Muscle of leg (tissue), 11 donors: ENCODE data around the gene SH2D5. TPM values are rescaled to one million over a fixed set of nuclear protein-coding genes. Genes with fewer than 3 reads are reported as not detected.

Source experiments
- DNase-seq: peaks from one replicate; pipeline ENCODE4 v3.0.0; 2013
- H3K27ac ChIP-seq: one replicate; pipeline ENCODE4 v1.5.1; 2013; ENCODE audit warnings: mild to moderate bottlenecking, low read length, control low read depth
- H3K27me3 ChIP-seq: one replicate; pipeline ENCODE4 v1.6.1; 2013; ENCODE audit warnings: low read length; ENCODE audit not compliant: control insufficient read depth, insufficient read depth
- H3K36me3 ChIP-seq: one replicate; pipeline ENCODE4 v1.6.1; 2013; ENCODE audit warnings: low read length; ENCODE audit not compliant: control insufficient read depth, insufficient read depth
- H3K4me1 ChIP-seq: one replicate; pipeline ENCODE4 v1.6.1; 2013; ENCODE audit warnings: low read length; ENCODE audit not compliant: control insufficient read depth, insufficient read depth
- H3K4me3 ChIP-seq: one replicate; pipeline ENCODE4 v1.5.1; 2013; ENCODE audit warnings: low read length, control low read depth
- H3K9me3 ChIP-seq: replicated peaks from 2 replicates; pipeline ENCODE4 v1.6.1; 2013; ENCODE audit warnings: low read depth, low read length; ENCODE audit not compliant: control insufficient read depth
- WGBS: methylation state at CpG from one replicate; pipeline ENCODE4 v1.1.5; 2013; ENCODE audit warnings: missing lambda C conversion rate; ENCODE audit not compliant: insufficient coverage; 5-methylcytosine and 5-hydroxymethylcytosine counted together
- polyA plus RNA-seq, 8 donors: library from polyadenylated mRNA; unstranded; fragments of 120-200 nt; gene quantifications; one replicate each; pipeline versions ENCODE4 v1.2.1 to v1.2.3, GENCODE V29; 2013; ENCODE audit warnings: inconsistent platforms in 1 of 8, low replicate concordance in 1 of 8; ENCODE audit not compliant: insufficient read length in 8 of 8, insufficient read depth in 1 of 8
- total RNA-seq: library from RNA; stranded (reverse); fragments of 120-200 nt; gene quantifications from one replicate; pipeline ENCODE4 v1.2.4, GENCODE V29; 2013

SH2D5 gene
- total and polyA plus RNA-seq, 9 donors: 0.13 to 0.54 (median 0.27) TPM

DNA sequence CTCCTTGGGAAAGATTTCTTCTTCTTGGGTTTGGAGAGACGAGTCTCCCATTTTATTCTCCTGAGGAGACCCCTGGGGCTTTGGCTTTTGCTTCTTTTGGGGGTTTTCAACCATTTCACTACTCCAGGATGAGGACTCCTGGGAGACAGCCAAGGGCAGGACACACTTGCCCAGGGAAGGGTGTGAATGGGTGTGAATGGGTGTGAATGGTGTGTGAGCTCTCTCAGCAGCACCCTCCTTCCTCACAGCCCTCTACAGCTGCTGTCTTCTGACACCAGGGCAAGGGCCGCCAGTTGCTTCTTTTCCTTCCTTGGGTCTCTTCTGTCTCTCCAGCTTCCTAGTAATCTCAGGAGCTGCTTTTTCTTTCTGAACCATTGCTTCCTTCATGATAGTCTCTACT, 38.9 kb downstream of the SH2D5 start:
- H3K9me3 ChIP-seq: no peaks in the 10 kb centered on the region
- no peaks in the 10 kb centered on the region for H3K36me3 ChIP-seq
- H3K4me1 ChIP-seq: peaks cover 16% of the 10 kb centered on the region
- WGBS: 60% methylated on average over 1 of the region's 2 CpGs
- no peaks in the 10 kb centered on the region for H3K27me3 ChIP-seq
- DNase-seq: no peak
- H3K4me3 ChIP-seq: no peak overlapping the region
- H3K27ac ChIP-seq: no peak overlapping the region

DNA sequence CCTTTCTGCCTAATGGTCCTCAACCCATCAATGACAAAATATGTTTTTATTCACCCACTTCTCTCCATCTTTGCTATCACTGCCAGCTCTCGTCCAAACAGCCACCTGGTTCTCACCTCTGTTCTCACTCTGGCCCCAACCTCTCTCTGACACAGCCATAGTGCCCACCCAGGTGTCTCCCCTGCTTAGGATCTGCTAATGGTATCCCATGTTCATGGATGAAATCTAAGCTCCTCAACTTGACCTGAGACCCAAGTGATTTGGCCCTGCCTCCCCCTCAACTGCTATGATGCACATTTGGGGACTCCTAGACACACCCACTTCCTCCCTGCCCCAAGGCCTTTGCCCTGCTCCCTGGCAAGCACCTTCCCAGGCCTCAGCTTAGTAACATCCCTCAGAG, 40.6 kb downstream of the SH2D5 start:
- Histone ChIP-seq H3K27me3 (no peaks in the 10 kb centered on the region), H3K36me3 (no peaks in the 10 kb centered on the region), H3K4me3 (no peak overlapping the region), H3K4me1 (peaks cover 6% of the 10 kb centered on the region), H3K27ac (no peak overlapping the region), H3K9me3 (no peaks in the 10 kb centered on the region)
- WGBS: 67% methylated on average over 1 of the region's 1 CpG
- no peak for DNase-seq

DNA sequence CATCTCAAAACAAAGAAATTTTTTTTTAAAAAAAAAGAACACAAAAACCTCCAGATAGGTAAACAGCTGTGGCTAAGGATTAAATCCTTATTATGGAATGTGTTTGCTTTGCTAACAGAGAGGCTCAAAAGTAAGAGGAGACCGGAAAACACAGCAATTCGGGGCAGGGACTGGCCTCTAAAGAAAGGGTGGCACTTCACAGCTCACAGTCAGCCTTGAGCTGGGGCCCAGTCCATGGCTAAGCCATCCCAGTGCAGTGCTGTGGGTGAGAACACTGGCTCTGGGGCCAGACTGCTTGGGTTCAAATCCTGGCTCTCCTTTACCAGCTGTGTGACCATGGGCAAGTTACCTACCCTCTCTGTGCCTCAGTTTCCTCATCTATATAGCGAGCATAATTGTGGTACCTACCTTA, 42.9 kb downstream of the SH2D5 start:
- Histone ChIP-seq H3K4me1 (peaks cover 16% of the 10 kb centered on the region), H3K27ac (no peak overlapping the region), H3K4me3 (no peak overlapping the region), H3K36me3 (no peaks in the 10 kb centered on the region), H3K9me3 (no peaks in the 10 kb centered on the region), H3K27me3 (no peaks in the 10 kb centered on the region)
- DNase-seq: no peak
- WGBS: 88% methylated on average over 3 of the region's 3 CpGs

GRCh38 chr1:20686883-20687725, 45.4 kb downstream of the SH2D5 start:
- WGBS: 74% methylated on average over 26 of the region's 26 CpGs
- H3K27me3 ChIP-seq: no peaks in the 10 kb centered on the region
- DNase-seq: no peak
- no peak overlapping the region for H3K4me3 ChIP-seq
- peaks cover 19% of the 10 kb centered on the region for H3K4me1 ChIP-seq
- H3K27ac ChIP-seq: no peak overlapping the region
- no peaks in the 10 kb centered on the region for H3K36me3 ChIP-seq
- no peaks in the 10 kb centered on the region for H3K9me3 ChIP-seq

DNA sequence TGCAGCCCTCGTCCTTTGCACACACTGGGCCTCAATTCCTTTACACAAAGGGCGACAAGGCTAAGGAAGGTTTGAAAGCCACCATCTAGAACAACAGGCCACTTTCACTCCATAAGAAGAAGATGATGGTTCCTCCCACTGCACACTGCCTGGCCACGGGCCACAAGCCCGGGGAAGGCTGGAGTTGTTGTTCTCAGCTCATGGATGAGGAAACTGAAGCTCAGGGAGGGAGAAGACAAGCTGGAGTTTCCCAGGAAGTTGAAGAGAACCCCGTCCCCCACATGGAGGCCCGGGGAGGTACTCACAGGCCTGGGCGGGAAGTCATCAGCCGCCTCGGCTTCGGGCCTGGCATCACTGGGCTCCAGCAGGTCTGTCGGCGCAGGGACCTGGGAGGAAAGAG, 46.8 kb downstream of the SH2D5 start:
- H3K27ac ChIP-seq: peak overlapping the region; percentile 79
- no peak overlapping the region for H3K4me3 ChIP-seq
- no peak for DNase-seq
- peaks cover 19% of the 10 kb centered on the region for H3K4me1 ChIP-seq
- no peaks in the 10 kb centered on the region for H3K27me3 ChIP-seq
- H3K36me3 ChIP-seq: no peaks in the 10 kb centered on the region
- H3K9me3 ChIP-seq: no peaks in the 10 kb centered on the region
- 53% methylated on average over 4 of the region's 12 CpGs for WGBS

DNA sequence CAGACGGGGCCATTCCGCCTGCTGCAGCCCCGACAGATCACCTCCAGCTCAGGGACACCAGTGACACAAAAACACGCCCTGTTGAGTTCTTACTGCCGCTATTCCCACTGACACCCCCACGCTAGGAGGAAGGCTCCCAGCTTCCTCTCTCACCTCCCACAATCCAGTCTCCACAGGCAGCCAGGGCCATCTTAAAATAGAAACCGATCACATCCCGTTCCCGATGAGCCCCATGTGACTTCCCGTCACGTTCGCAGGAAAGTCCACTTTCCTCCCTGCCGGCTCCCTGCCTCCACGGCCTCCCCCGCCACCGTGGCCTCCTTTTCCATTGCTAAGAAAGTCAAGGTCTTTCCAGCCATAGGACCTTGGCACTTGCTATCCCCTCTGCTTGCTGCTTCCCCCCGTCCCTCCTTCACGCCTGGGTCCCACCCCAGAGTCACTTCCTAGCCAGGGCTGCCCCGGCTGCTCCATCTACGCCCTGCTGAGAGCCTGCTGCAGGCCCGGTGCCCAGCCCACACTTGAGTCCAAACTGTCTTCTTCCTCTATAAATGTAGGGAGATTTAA, 47.3 kb downstream of the SH2D5 start:
- peak overlapping the region; percentile 25 for H3K4me3 ChIP-seq
- DNase-seq: peak; percentile 69
- H3K27ac ChIP-seq: peak overlapping the region; percentile 79
- WGBS: 56% methylated on average over 18 of the region's 21 CpGs
- H3K36me3 ChIP-seq: no peaks in the 10 kb centered on the region
- H3K27me3 ChIP-seq: no peaks in the 10 kb centered on the region
- H3K4me1 ChIP-seq: peaks cover 19% of the 10 kb centered on the region
- no peaks in the 10 kb centered on the region for H3K9me3 ChIP-seq

GRCh38 chr1:20684651-20685050, 47.9 kb downstream of the SH2D5 start:
- peak overlapping the region; percentile 79 for H3K27ac ChIP-seq
- H3K4me3 ChIP-seq: peak overlapping the region; percentile 25
- H3K4me1 ChIP-seq: peaks cover 19% of the 10 kb centered on the region
- H3K36me3 ChIP-seq: no peaks in the 10 kb centered on the region
- DNase-seq: no peak
- H3K9me3 ChIP-seq: no peaks in the 10 kb centered on the region
- no peaks in the 10 kb centered on the region for H3K27me3 ChIP-seq
- WGBS: 69% methylated on average over 5 of the region's 14 CpGs

DNA sequence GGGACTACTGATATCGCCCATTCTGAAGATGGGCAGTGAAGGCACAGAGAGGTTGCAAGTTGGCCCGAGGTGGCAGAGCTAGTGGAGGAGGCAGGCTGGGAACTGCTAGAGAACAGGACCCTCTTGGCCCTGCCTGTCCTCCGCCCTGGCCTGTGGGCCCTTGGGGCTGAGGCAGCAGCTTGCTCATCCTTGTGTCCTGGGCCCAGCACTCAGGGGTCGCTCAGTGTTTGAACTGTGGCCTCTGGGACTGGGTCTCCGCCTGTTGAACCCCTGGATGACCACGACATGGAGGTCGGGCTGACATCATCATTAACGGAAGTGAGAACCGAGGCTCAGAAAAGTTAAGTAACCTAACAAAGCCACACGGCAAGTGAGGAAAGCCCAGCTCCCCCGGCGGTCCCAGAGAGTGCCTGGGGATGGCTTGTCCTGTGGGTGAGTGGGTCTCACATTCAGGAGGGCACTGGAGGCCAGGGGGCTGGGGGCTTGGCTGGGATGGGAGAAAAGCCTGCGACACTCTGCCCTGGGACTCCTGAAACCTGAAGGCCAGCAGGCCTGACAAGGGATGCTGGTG, 48.4 kb downstream of the SH2D5 start:
- WGBS: 73% methylated on average over 12 of the region's 13 CpGs
- Histone ChIP-seq H3K4me3 (peak overlapping the region; percentile 25), H3K36me3 (no peaks in the 10 kb centered on the region), H3K27me3 (no peaks in the 10 kb centered on the region), H3K9me3 (no peaks in the 10 kb centered on the region), H3K4me1 (peaks cover 19% of the 10 kb centered on the region), H3K27ac (peak overlapping the region; percentile 79)
- no peak for DNase-seq

DNA sequence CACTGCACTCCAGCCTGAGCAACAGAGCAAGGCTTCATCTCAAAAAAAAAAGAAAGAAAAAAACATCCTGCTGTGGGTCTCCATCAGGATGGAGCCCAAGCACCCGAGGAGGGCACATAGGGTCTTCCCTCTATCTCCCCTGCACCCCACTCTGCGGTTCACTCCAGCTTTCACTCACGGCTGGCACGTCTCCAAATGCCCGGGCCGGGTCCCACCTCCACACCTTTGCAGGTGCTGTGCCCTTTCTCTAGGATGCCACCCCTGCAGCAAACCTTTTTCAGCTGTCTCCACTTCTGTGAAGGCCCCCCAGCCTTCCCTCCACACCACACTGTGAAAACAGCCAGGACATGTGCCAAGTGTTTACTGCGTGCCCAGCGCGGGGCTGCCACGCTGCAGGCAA, 48.9 kb downstream of the SH2D5 start:
- H3K9me3 ChIP-seq: no peaks in the 10 kb centered on the region
- no peak for DNase-seq
- no peaks in the 10 kb centered on the region for H3K27me3 ChIP-seq
- no peak overlapping the region for H3K27ac ChIP-seq
- peaks cover 19% of the 10 kb centered on the region for H3K4me1 ChIP-seq
- H3K4me3 ChIP-seq: no peak overlapping the region
- 85% methylated on average over 10 of the region's 10 CpGs for WGBS
- no peaks in the 10 kb centered on the region for H3K36me3 ChIP-seq

DNA sequence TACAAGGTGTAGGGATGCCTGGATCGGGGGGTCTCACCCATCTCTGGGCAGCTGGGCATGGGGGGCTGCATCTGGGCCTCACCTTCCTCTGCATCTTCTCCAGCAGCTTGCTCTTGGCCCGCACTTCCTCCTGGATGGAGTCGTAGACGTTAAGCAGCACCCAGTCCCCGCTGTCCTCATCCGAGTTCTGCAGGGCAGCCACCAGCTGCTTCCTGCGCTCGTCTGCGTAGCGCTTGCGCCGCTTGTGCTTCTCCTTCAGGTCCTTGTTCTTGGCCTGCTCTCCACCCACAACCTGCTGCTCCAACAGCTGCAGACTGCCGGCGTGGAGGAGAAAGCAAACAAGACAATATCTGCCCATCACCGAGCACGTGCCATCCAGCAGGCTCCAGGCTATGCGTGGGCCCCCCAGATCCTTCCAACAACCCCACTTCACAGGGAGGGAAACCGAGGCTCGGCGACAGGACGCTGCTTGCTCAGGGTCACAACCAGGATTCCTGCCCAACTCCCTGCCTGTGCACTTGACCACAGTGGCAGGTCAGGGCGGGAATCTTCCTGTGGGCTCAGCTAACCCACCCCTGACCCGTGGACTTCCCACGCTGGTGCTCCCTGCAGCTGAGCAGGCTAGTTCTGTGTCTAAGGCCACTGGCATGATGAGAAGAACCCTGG, 49.8 kb downstream of the SH2D5 start:
- Histone ChIP-seq H3K27me3 (no peaks in the 10 kb centered on the region), H3K27ac (no peak overlapping the region), H3K4me1 (peaks cover 19% of the 10 kb centered on the region), H3K36me3 (no peaks in the 10 kb centered on the region), H3K9me3 (no peaks in the 10 kb centered on the region), H3K4me3 (no peak overlapping the region)
- peak; percentile 66 for DNase-seq
- 78% methylated on average over 22 of the region's 24 CpGs for WGBS
